ENCODE data around the gene TTC27.
"Not testable (repeated sequence)": the region's sequence is repeated elsewhere in the genome, so short reads cannot be mapped to it uniquely, and the experiment has no call there.

TTC27 gene

DNA sequence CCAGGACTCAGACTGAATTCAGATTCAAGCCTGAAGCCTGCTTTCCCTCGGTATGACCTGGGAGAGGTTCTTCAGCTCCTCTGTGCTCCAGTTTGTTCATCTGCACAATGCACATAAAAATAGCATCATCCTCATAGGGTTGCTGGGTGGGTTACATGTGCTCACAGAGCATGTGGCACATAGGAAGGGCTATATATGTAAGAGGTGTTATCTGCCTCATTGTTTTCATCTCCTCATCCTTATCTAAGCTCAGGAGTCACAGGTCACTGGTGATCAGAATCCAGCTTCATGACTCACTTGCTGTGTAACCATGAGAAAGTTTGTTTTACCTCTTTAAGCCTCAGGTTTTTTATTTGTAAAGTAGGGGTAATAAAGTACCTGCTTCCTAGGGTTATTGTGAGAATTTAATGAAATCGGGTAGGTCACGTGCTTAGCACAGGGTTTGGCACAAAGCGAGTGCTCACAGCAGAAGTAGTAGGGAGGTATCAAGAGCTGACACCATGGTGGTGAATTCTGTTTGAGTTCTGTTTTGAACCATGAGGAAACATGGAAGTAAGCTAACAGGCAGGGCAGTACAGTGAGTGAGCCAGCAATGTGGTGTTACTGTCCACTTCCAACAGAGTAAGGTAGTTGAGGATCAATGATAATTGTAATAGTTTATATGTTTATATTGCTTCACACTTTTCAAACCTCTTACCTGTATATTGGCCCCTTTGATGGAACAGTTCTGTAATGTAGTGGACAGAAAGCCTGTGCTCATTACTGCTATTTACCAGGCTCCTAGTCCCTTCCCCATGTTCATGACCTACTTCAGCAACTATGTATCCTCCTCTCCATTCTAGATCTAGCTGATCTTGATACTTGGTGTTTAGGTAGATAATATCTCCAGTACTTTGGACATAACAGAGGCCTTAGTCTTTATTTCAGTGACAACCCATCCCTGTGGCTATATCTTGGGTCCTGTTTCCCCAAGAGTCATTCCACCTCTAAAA, 177.6 kb downstream of the TTC27 start:
- DNase-seq (ENCODE audit: low read depth, low spot score), result no peak

DNA sequence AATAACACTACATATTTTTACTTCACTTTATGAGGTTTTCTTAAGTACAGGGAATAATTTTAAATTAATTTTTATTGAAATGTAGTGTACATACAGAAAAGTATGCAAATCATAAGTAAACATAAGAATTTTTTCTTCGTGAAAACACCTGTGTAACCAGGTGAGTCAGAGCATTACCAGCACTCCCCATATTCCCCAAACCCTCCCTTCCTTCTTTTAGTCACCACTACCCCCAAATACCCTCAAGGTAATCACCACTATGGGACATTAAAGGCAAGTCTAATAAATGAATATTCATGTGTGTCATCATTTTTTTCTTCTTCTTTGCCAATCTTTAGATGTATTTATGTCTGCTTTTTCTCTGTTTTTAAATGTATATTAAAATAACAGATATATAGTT, 179.0 kb downstream of the TTC27 start:
- DNase-seq (ENCODE audit: low read depth, low spot score), result no peak

DNA sequence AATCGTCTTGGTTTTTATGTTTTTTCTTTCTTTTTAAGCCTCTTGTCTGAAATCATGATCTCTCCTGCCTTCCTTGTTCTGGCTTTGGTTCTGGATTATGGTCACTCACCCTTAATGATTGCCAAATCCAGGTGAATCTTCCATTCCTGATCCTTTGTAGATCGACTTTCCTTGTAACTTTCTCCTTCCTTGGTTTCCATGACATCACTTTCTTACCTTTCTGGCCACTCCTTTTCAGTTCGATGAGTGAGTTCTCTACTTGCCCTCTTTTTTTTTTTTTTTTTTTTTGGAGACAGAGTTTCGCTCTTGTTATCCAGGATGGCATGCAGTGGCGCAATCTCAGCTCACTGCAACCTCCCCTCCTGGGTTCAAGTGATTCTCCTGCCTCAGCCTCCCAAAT, 179.8 kb downstream of the TTC27 start:
- no peak for DNase-seq (ENCODE audit: low read depth, low spot score)

DNA sequence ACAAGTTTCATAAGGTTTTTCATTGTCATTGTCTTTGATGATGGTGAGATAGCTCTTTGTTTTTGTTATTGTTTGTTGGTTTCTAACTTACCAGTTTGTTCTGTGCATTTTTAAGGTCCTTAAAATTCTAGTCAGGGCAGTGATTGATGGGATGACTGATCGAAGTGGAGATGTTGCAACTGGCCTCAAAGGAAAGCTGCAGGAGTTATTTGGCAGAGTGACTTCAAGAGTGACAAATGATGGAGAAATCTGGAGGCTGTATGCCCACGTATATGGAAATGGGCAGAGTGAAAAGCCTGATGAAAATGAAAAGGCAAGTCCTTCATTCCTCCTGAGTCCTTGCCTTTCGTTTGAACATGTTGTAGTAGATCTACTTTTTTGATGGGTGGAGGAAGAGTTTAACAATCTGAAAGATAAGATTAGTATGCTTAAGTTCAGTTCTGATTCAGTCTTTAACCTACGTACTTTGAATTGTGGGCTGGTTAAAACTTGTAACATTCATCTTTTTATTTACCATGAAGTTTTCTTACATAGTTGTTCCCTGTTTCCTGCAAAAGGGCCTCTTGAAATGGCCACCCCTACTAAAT, 183.2 kb downstream of the TTC27 start:
- DNase-seq (ENCODE audit: low read depth, low spot score), result no peak

DNA sequence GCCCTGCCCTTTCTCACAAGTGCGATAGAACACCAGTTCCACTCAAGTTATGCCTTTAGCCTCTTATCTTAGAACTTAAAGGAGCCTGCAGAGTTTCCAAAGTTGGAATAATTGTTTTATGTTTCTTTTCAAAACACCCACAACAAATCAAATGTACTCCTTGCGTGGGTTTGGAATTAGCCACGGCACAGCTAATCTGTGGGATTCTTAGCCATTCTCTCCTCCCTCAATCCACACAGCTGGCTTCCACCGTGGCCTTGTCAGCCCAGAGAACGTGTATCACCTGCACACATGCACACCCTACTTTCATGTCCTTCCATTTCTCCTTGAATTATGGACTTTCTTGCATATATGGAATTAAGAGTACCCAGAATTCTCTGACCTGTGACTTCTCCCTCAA, 183.8 kb downstream of the TTC27 start:
- DNase-seq (ENCODE audit: low read depth, low spot score), result no peak

DNA sequence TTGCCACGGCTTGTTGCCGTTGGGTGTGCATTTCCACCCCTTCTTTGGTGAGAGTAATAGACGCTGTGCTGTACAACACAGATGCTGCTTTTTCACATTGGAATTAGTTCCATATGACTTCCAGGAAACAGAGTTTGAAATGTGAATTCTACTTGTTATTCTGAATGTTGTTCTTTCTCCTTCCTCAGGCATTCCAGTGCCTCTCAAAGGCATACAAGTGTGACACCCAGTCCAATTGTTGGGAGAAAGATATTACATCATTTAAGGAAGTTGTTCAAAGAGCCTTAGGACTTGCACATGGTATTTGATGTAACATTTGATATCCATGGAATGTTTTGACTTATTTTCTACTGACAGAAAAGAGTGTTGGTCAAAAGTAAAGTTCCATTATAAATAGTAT, 184.5 kb downstream of the TTC27 start:
- no peak for DNase-seq (ENCODE audit: low read depth, low spot score)

DNA sequence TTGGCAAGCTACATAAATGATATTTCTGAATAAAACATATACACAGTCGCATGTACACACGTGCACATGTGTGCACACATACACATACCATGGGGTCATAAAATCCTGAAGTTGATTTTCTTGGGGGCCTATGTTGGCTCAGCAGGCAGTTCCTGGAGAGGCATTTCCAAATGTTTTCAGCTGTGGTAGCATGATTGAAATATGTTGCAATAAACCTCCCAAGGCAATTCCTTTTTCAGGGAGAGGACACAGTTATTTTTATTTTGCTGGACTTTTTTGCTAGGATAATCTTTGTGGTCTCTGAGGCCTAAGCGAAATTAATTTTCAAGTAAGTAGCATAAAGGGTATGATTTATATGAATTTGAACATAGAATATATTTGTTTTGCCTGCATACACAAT, 192.2 kb downstream of the TTC27 start:
- no peak for DNase-seq (ENCODE audit: low read depth, low spot score)

DNA sequence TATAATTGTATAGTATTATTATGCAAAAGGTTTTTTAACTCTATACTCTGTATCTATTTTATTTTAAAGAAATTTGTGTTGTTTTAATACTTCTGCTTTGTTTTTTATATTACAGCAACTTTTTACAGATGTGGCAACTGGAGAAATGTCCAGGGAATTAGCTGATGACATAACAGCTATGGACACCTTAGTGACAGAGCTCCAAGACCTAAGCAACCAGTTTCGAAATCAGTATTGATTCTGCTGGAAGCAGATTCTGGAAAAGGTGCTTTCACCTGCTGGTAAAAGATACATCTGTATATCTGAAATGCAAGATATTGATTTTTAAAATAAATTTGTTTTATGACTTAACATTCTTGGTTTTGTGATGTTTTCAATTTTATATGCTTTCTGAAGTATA, 192.9 kb downstream of the TTC27 start:
- DNase-seq (ENCODE audit: low read depth, low spot score), result no peak

DNA sequence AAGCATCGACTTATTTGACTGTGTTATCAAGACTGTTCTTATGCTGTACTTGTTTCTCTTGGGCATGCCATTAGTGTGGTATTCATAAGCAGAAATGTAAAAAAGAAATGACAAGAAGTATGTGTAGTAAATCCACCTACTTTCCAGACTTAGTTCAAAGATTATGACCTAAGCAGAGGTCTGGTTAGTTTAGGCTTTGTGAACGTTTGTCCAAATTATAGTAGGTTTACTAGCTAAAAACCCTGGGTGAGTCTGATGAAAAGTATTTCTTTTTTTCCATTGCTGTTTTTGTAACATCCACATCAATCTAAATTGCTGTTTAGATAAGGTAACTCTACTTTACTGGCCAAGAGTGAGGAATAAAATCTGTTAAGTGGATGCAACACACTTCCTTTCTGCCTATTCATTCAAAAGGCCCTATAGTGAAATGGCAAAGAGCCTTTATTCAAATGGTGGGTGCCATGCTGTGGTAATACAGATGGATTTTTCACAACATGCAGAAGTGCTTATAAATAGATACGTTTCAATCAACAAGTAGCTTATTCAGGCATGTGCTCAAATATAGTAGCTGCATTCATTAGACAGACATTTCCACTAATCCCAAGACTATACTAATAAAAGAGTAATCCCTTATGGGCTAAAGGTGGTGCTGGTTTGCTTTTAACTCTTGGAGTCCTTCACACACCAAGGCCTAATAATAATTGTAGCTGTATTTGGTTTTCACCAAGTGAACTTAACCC, 196.4 kb downstream of the TTC27 start:
- DNase-seq (ENCODE audit: low read depth, low spot score), result no peak

DNA sequence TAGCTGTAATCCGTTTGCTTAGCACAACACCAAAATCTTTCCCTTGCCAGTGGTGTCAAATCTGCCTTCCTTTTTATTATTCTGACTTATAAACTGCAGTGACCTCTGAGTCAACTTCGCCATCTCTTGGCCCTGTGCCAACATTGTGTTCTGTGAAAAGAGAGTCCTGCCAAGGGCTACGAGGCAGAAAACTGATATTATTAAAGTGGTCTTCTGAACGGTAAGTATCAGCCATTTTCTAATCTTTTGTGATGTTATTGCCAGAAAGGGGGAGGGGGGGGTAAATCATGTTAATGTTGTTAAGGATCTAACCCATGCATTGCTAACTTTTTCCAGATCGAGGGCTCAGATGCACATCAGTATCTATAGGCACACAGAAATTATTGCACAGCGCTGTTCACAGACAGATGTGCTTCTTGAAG, 197.5 kb downstream of the TTC27 start:
- no peak for DNase-seq (ENCODE audit: low read depth, low spot score)

DNA sequence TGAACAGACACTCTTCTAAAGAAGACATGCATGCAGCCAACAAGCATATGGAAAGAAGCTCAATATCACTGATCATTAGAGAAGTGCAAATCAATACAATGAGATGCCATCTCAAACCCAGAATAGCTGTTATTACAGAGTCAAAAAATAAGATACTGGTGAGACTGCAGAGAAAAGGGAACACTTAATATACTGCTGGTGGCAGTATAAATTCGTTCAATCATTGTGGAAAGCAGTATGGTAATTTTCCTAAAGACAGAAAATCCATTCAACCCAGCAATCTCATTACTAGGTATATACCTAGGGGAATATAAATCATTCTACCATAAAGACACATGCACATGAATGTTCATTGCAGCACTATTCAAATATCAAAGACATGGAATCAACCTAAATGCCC, 202.3 kb downstream of the TTC27 start:
- no peak for DNase-seq (ENCODE audit: low read depth, low spot score)

DNA sequence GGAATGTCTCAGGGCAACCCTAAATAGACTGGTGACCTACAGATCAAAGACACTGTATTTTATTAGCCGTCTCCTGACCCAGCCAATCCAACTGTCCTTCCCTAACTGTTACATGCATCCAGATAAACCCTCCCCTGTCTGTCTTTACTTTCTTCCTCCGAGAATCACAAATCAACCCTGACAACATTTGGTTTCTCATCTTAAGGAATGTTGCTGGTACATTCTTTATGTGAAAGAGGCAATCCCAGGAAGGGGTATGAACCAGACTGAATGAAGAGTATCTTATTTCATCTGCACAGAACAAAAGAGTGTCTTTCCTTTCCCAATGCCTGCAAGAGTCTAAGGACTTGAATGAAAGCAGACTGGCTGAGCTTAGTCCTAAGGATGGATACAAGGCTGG, 205.0 kb downstream of the TTC27 start:
- no peak for DNase-seq (ENCODE audit: low read depth, low spot score)

DNA sequence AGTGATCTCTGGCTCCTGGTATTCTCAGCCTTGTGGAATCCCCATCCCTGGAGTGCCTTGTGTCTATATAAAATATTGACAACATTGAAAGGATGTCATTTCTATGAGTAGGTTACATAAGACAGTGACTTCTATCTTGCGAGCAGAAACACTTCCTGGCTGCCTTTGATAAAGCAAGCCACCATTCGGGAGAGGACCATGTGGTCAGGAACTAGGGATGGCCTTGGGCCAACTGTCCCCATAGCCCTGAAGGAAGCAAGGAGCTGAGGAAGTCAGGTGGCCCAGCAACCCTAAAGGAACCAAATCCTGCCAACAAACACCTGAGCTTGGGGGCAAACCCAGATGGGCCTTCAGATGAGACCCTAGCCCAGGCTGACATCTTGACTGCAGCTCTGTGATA, 205.9 kb downstream of the TTC27 start:
- no peak for DNase-seq (ENCODE audit: low read depth, low spot score)

DNA sequence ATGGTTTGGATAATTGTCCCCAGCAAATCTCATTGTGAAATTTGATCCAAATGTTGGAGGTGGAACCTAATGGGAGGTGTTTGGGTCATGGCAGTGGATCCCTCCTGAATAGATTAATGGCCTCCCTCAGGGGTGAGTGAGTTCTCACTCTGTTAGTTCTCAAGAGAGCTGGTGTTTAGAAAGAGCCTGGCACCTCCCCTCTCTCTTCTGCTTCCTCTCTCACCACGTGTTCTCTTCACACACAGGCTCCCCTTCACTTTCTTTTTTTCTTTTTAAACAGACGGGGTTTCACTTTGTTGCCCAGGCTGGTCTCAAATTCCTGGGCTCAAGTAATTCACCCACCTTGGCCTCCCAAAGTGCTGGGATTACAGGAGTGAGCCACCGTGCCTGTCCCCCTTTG, 207.3 kb downstream of the TTC27 start:
- no peak for DNase-seq (ENCODE audit: low read depth, low spot score)

DNA sequence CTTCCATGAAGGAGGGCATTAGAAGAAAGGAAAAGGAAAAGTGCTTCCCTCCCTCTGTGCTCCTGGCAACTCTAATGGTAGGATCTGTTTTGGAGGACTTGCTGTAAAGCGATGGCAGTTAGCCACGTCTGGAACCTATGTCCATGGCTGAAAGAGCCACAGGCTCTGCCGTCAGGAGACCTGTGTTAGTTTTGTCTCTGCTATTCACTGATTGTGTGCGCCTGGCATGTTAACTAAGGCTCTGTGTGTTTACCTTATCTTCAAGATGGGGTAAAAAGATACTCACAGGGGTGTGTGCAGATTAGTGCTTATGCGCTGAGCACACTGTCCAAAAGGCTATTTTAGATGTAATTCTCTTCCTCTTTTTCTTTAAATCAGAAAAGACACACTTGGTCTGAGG, 209.1 kb downstream of the TTC27 start:
- DNase-seq (ENCODE audit: low read depth, low spot score), result no peak

DNA sequence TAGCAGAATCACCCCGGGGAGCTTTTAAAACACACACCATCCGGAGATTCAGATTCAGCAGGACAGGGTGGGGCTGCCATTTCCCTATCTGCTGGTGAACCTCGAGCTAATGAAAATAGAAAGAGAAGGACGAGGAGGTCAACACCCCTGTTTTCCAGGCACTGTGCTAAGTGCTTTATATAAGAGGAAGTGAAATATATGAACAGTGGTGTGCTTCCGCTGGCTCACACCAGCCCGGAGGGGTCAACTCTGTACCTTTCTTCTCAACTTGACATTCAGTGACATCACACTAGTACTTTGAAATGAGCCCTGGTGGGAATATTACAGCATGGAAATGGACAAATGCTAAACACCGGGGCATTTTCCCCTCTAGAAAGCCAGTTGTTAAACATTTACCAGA, 210.6 kb downstream of the TTC27 start:
- DNase-seq (ENCODE audit: low read depth, low spot score), result no peak

DNA sequence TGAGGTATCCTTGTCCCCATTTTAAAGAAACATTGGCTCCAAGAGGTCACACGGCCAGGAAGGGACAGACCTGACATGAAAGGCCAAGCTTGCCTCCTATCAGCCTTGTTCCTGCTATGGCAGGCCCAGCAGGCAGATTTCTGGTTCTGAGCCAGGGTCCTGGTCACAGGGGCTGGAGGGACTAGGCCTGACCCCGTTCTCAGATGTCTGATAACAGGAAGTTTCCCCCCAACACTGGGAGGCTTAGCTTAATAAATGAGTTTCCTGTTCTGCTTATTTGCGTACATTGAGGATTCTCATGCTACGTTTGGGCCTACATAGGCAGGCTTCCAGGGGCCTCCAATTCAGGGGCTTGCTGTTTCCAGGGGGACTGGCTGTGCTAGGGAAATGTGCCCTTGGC, 211.1 kb downstream of the TTC27 start:
- DNase-seq (ENCODE audit: low read depth, low spot score), result no peak

DNA sequence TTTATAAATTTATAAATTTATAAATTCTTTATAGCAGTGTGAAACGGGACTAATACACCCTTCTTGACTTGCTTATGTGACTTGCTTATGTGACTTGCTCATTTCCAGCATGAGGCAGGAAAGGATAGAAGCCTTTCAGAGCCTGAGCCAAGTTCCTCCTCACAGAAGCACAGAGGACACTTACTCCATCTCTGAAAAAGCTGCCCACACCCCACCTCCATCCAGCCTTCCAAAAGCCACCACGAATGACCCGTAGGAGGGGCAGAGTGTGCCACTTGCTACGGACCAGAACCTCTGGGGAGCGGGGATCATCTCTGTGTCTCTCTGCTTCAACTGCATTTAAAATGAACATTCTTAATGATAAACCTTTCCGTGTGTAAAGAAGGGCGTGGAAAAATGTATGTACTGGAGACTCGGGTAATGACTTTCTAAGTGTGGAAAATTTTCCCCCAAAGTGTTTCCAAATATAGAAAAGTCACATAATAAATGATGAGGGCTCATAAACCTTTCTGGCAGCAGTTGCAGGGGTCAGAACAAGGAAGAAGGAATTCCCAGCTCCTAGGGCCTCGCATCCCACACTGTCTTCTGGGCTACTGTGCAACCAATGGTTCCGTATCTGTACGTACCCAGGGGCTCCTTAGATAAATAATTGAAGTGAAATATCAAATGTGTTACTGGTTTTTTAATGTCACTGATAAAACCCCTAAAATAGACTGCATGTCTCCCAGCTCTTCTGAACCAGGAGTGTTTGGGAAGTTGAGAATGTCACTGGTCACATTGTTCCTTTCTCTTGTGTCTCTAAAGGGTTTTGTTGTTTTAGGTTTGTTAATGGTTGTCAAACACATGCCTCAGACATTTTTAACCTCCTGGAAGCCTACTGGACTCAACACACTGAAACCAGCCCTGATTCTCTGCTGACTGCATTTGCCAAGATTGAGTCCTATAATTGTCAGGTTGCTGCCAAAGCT, 214.4 kb downstream of the TTC27 start:
- no peak for DNase-seq (ENCODE audit: low read depth, low spot score)

DNA sequence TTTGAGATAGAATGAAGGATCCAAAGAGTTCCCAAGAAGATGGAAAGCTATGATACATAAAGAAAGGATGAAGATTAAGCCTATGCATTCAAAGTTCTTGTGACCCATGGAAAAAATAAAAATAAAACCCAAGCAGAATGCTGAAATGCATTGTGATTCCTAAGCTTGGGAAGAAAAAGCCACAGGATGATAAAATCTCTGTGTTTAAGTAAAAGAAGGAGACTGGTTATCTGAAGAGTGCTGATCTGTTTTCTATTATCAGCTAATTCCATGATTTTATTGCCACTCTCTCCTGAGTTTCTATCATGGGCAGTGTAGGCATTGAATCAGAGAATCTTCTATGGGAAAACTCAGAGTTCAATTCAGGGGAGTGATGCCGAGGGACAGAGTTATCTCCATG, 215.8 kb downstream of the TTC27 start:
- no peak for DNase-seq (ENCODE audit: low read depth, low spot score)

DNA sequence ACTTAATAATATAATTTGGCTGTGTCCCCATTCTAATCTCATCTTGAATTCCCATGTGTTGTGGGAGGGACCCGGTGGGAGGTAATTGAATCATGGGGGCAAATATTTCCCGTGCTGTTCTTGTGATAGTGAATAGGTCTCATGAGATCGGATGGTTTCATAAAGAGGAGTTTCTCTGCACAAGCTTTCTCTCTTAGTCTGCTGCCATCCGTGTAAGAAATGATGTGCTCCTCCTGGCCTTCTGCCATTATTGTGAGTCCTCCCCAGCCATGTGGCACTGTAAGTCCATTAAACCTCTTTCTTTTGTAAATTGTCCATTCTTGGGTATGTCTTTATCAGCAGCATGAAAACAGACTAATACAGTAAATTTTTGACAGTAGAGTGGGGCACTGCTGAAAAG, 216.4 kb downstream of the TTC27 start:
- DNase-seq (ENCODE audit: low read depth, low spot score), result no peak

DNA sequence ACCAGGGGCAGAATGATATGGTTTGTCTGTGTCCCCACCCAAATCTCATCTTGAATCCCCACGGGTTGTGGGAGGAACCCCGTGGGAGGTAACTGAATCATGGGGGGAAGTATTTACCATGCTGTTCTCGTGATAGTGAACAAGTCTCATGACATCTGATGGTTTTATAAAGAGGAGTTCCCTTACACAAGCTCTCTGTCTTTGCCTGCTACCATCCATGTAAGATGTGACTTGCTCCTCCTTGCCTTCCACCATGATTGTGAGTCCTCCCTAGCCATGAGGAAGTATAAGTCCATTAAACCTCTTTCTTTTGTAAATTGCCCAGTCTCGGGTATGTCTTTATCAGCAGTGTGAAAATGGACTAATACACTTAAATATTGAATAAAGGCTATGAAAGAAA, 218.4 kb downstream of the TTC27 start:
- not testable (repeated sequence) for DNase-seq (ENCODE audit: low read depth, low spot score)
